GM19043 (cell line): ENCODE data around the gene SCARB2.

Experiments
- ATAC-seq: cut with Tn5 transposase; IDR thresholded peaks from one replicate; pipeline ENCODE4 v1.9.1; 2021; ENCODE audit warnings: low read depth; ENCODE audit not compliant: unreplicated experiment

SCARB2 gene

GRCh38 chr4:76233083-76233482 lies 19.5 kb upstream of the SCARB2 start:
- no peak for ATAC-seq

DNA sequence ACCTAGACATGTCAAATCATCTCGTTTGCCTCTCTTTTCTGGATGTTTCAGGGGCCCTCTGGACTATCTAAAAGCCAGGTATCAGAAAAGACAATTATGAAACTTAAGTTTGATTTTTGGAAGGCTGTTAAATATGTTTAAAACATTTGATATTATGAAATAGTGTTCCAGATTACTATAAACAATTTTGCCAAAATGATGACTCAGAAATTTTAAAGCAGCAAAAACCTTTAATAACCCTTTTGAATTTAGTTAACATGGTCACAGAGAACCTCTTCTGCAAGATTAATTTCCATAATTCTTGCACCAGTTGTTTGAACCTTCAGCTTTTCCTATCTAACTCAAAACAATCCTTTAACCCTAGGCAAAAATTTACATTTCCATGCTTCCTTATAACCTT lies 19.1 kb upstream of the SCARB2 start:
- no peak for ATAC-seq

GRCh38 chr4:76226418-76226817 lies 12.8 kb upstream of the SCARB2 start:
- no peak for ATAC-seq

GRCh38 chr4:76224171-76224570 lies 10.5 kb upstream of the SCARB2 start:
- ATAC-seq, result no peak

- no peak for ATAC-seq
These were observed 5.9 kb upstream of the SCARB2 start for GRCh38 chr4:76219299-76220055.

GRCh38 chr4:76216975-76217814 lies 3.6 kb upstream of the SCARB2 start:
- no peak for ATAC-seq

- ATAC-seq, result no peak
These were observed 2.9 kb upstream of the SCARB2 start for GRCh38 chr4:76216524-76216923.

DNA sequence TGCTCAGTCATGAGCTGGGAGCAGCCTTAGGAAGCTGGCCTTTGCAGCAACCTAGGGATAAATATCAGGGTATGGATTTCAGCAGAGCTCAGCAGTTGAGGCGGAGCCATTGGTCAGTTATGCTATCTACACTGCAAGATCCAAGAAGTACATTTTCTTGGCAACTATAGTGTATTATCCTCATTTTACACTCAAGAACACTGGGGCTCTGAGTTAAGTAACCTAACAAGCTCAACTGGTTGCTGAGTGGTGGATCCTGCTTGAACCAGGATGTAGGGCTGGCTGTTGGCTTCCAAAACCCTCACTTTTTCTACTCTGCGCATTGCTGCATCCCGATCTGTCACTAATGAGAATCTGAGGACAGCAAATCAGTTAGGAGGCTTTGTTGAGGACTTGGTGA lies 1.5 kb upstream of the SCARB2 start:
- no peak for ATAC-seq

DNA sequence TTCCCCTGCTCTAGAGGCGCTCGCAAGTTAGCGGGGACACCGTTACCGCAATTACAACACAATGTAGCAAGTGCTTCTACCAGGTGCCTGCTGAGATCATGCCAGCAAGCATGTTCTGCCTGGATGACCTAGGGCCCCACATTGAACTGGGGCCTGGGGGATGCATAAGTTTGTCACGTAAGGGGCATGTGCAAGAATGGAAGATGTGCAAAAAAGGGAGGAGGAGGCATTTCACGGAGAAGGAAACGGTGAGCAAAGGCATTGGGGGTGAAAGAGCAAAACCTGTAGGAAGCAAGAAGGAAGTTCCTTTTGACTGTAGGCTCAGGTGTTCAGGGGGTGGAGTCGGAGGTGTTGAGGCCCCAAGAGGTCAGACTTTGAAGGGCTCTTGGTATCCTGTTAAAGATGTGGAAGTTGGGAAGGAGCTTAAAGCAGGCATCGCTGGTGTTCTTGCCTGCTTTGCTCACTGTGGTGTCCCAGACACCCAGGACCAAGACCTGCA lies 602 bp upstream of the SCARB2 start:
- peak; percentile 1 for ATAC-seq

DNA sequence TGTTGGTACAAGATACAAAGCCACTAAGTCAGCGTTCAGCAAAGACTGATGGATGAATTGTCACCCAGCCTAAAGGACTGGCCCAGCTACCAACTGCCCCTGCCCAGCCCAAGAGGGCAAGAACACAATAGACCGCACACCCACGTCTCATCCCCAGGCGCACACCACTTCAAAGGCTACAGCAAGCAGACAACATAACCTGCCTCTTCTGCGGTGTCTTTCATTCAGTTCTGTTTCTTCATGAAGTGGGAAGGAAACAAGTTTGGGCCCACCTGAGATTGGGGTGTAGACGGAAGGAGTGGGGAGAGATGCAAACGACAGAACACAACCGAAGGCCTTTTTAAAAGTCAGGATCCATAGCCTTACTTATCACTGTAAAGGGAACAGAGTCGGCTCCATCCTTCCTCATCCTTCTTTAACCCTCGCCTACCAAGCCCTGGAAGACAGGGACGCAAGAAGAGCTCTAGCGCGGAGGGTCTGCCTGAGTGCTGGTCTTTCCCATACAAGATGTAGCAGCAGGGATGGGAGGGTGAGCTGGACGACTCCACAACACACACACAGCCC lies 691 bp downstream of the SCARB2 start:
- no peak for ATAC-seq

DNA sequence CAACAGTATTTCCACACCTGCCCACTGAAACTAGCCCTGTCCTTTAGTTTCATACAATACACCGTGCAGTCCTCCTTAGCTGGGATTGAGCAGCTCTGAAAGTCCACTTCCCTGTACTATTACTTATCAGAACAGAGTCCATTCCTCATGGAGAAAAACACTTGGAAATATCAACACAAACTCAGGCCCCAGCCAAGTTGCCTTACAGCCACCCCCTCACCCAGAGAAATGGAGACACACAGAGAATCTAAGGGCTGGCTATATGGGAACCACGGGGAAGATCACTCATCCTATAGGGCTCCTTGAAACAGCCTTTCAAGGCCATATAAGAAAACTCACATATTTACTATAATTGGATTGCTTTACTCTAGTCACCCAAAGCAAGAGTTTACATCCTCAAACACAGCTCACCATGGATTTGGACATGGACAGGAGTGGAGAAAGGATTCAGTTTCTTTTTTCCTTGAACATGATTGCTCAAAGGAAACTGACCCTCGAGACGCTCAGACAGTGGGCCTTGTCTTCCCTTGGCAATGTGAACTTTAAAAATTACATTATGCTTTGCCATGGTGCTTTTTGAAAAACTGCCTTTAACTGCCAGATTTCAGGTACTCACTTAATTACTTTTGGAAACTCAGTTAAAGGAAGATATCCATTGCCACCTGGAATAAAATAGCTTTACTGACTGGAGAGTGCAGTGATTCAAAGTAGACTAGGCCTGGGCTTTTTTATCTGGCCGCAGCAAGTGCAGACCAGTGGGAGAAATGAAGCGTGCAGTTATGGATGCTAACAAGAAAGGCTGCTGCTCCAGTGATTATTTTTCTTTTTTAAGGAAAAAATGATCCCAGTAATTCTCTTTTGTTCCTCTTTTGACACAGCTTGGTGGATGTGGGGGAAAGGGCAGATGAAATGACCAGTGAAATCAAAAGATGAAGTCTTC lies 1.6 kb downstream of the SCARB2 start:
- ATAC-seq, result no peak

- ATAC-seq, result no peak
These were observed 3.2 kb downstream of the SCARB2 start for GRCh38 chr4:76210452-76210851.

DNA sequence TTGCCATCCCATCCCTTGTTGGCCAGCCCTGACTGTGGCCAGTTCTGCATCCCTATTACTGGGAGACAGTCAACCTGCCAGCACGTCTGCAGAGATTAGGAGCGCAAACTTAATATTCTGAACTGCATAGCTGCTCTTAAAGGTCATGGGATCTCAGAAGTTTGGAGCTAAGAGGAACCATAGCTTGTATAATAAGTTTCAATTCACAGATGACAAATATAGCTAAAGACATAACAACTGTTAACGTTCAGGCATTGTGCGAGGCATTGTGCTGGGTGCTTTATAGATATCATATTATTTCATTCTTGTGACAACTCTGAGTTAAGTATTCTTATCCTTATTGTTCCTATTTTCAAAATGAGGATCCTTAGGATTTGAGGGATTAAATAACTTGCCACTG lies 3.7 kb downstream of the SCARB2 start:
- no peak for ATAC-seq

GRCh38 chr4:76208005-76208765 lies 5.4 kb downstream of the SCARB2 start:
- no peak for ATAC-seq

DNA sequence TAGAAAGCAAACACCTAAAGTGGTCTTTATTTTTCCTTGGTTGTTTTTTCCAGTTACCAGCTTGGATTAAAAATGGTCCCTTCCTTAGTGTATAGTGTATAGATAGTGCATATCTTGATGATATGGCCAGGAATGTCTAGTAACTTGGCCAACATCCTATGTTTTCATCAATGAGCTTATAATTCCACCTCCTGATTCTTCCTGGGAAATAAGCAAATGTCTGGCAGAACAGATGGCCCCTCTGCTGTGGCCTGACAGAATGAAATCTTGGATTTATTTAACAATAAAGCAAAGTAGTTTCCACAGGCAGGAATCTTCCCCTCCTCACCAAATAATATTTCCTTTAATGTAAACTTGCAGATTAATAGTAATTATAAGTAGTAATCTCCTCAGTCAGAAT lies 6.1 kb downstream of the SCARB2 start:
- no peak for ATAC-seq

- ATAC-seq, result no peak
These were observed 7.2 kb downstream of the SCARB2 start for GRCh38 chr4:76206222-76206942.

DNA sequence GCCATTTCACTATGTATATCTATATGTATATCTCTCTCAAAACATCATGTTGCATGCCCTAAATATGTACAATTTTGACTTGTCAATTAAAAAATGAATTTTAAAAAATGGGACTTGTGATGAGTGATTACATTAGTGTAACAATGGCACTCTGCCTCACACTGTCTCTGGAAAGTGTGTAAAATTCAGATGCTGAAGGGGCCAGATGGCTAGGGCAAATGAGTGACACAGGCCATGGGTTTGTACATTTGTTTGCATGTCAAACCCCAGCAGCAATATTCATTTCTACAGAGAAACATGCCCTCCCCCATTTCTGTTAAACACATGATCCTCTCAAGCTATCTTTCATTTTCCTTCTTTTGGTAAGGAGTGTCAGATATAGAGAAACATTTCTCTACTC lies 8.1 kb downstream of the SCARB2 start:
- ATAC-seq, result no peak

DNA sequence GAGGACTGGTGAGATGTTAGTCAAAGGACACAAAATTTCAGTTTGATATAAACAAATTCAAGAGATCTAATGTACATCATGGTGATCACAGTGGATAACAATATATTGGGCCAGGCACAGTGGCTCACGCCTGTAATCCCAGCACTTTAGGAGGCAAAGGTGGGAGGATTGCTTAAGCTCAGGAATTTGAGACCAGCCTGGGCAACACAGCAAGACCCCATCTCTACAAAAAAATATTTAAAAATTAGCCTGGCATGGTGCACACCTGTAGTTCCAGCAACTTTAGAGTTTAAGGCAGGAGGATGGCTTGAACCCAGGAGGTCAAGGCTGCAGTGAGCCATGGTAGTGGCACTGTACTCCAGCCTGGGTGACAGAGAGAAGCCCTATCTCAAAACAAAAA lies 8.7 kb downstream of the SCARB2 start:
- no peak for ATAC-seq

- ATAC-seq, result no peak
These were observed 10.1 kb downstream of the SCARB2 start for GRCh38 chr4:76203541-76203940.
